ENCODE measurements around the gene LRP1.

LRP1 gene

GRCh38 chr12:57145460-57146059, 17.3 kb downstream of the LRP1 start:
- Histone ChIP-seq H3K9ac (ENCODE audit: low read length) (no peak overlapping the region), H3K27ac (ENCODE audit: low read length) (no peak overlapping the region), H3K27me3 (ENCODE audit: low read depth, low read length) (no peaks in the 10 kb centered on the region), H2AFZ (ENCODE audit: low read depth, low read length) (no peak overlapping the region), H3K4me3 (ENCODE audit: low read length) (no peak overlapping the region), H3K9me3 (ENCODE audit: insufficient read depth, low read length) (no peaks in the 10 kb centered on the region), H3K79me2 (ENCODE audit: low read length) (no peaks in the 10 kb centered on the region), H3K4me2 (ENCODE audit: low read length) (no peak overlapping the region), H3K4me1 (ENCODE audit: low read length) (no peaks in the 10 kb centered on the region), H3K36me3 (replicated peaks; ENCODE audit: low read depth, low read length) (no peaks in the 10 kb centered on the region), H4K20me1 (ENCODE audit: insufficient read depth, low read length) (no peaks in the 10 kb centered on the region)
- TF ChIP-seq CTCF (IDR thresholded peaks at IDR 0.05; ENCODE audit: low read depth, low read length), result no peak
- no peak for TF ChIP-seq EZH2phosphoT487 (IDR thresholded peaks at IDR 0.05; ENCODE audit: low read depth)

GRCh38 chr12:57146092-57146491, 17.8 kb downstream of the LRP1 start:
- H2AFZ ChIP-seq (ENCODE audit: low read depth, low read length), result no peak overlapping the region
- no peak overlapping the region for H3K4me3 ChIP-seq (ENCODE audit: low read length)
- H3K36me3 ChIP-seq (replicated peaks; ENCODE audit: low read depth, low read length), result no peaks in the 10 kb centered on the region
- TF ChIP-seq CTCF (IDR thresholded peaks at IDR 0.05; ENCODE audit: low read depth, low read length), result no peak
- TF ChIP-seq EZH2phosphoT487 (IDR thresholded peaks at IDR 0.05; ENCODE audit: low read depth), result no peak
- no peaks in the 10 kb centered on the region for H3K9me3 ChIP-seq (ENCODE audit: insufficient read depth, low read length)
- H3K79me2 ChIP-seq (ENCODE audit: low read length), result no peaks in the 10 kb centered on the region
- H3K27ac ChIP-seq (ENCODE audit: low read length), result no peak overlapping the region
- H4K20me1 ChIP-seq (ENCODE audit: insufficient read depth, low read length), result no peaks in the 10 kb centered on the region
- H3K27me3 ChIP-seq (ENCODE audit: low read depth, low read length), result no peaks in the 10 kb centered on the region
- no peak overlapping the region for H3K4me2 ChIP-seq (ENCODE audit: low read length)
- H3K4me1 ChIP-seq (ENCODE audit: low read length), result no peaks in the 10 kb centered on the region
- H3K9ac ChIP-seq (ENCODE audit: low read length), result no peak overlapping the region

- H3K27me3 ChIP-seq (ENCODE audit: low read depth, low read length), result no peaks in the 10 kb centered on the region
- no peak within 1 kb of the TSS for H3K4me2 ChIP-seq (ENCODE audit: low read length)
- H3K9ac ChIP-seq (ENCODE audit: low read length), result no peak within 1 kb of the TSS
- no peak for TF ChIP-seq EZH2phosphoT487 (IDR thresholded peaks at IDR 0.05; ENCODE audit: low read depth)
- no peak for TF ChIP-seq CTCF (IDR thresholded peaks at IDR 0.05; ENCODE audit: low read depth, low read length)
- no peaks in the 10 kb centered on the region for H3K4me1 ChIP-seq (ENCODE audit: low read length)
- no peak within 1 kb of the TSS for H2AFZ ChIP-seq (ENCODE audit: low read depth, low read length)
- H3K27ac ChIP-seq (ENCODE audit: low read length), result no peak within 1 kb of the TSS
- H3K4me3 ChIP-seq (ENCODE audit: low read length), result no peak within 1 kb of the TSS
- H4K20me1 ChIP-seq (ENCODE audit: insufficient read depth, low read length), result no peaks in the 10 kb centered on the region
- H3K9me3 ChIP-seq (ENCODE audit: insufficient read depth, low read length), result no peaks in the 10 kb centered on the region
- H3K36me3 ChIP-seq (replicated peaks; ENCODE audit: low read depth, low read length), result no peaks in the 10 kb centered on the region
- H3K79me2 ChIP-seq (ENCODE audit: low read length), result no peaks in the 10 kb centered on the region
Measured at GRCh38 chr12:57146961-57147944, 19.0 kb downstream of the LRP1 start, which contains the start of gene LRP1-AS. Gene LRP1-AS (minus strand): TSS chr12:57147619.

Measured in OCI-LY3 (cell line).